H1 (cell line): ENCODE measurements around the gene NHS. TPM values are rescaled to one million over a fixed set of nuclear protein-coding genes. Genes with fewer than 3 reads are reported as not detected.

Experiments used
- ASH2L ChIP-seq: fragments of 200-600, 300-600 bp; sonication (generic); IDR thresholded peaks from one replicate; pipeline ENCODE4 v1.7.1; 2017; ENCODE audit warnings: low read length
- CEBPB ChIP-seq: IDR thresholded peaks from 2 replicates; pipeline ENCODE4 v1.6.1; 2012; ENCODE audit warnings: low read depth, low read length
- CHD1 ChIP-seq: IDR thresholded peaks from 2 replicates; pipeline ENCODE4 v1.6.1; 2012; ENCODE audit warnings: low read depth, low read length, improper control_type of control experiment
- CHD2 ChIP-seq: IDR thresholded peaks from 2 replicates; pipeline ENCODE4 v1.6.1; 2012; ENCODE audit warnings: low read length, improper control_type of control experiment
- EZH2 ChIP-seq: fragments of 200-600 bp; sonication (generic); IDR thresholded peaks from 2 replicates; pipeline ENCODE4 v1.7.1; 2012; ENCODE audit warnings: low read depth, mild to moderate bottlenecking, moderate library complexity, low read length, inconsistent platforms; ENCODE audit not compliant: severe bottlenecking
- GTF2F1 ChIP-seq: IDR thresholded peaks from 2 replicates; pipeline ENCODE4 v1.6.1; 2012; ENCODE audit warnings: low read depth, low read length, improper control_type of control experiment, borderline replicate concordance
- RXRA ChIP-seq: IDR thresholded peaks from 2 replicates; pipeline ENCODE4 v1.6.1; 2011; ENCODE audit warnings: low read depth, mild to moderate bottlenecking, low read length, moderate library complexity; ENCODE audit not compliant: insufficient read depth
- SP1 ChIP-seq: IDR thresholded peaks from 2 replicates; pipeline ENCODE4 v1.6.1; 2011; ENCODE audit warnings: low read depth, low read length
- SP4 ChIP-seq: IDR thresholded peaks from 2 replicates; pipeline ENCODE4 v1.6.1; 2012; ENCODE audit warnings: low read length, inconsistent platforms
- SUZ12 ChIP-seq: fragments of 200-600 bp; sonication (generic); IDR thresholded peaks from 2 replicates; pipeline ENCODE4 v1.6.1; 2012; ENCODE audit warnings: mild to moderate bottlenecking, inconsistent platforms, low read length, moderate library complexity, mixed read lengths
- TAF7 ChIP-seq: optimal IDR thresholded peaks from 2 replicates; pipeline ENCODE3; 2011; ENCODE audit warnings: low read depth, mild to moderate bottlenecking, inconsistent platforms, low read length, moderate library complexity, borderline replicate concordance
- TEAD4 ChIP-seq: IDR thresholded peaks from 2 replicates; pipeline ENCODE4 v1.6.1; 2012; ENCODE audit warnings: low read depth, low read length, inconsistent platforms, mixed read lengths
- polyA plus RNA-seq, 7 experiments: library from polyadenylated mRNA; depleted of rRNA in 3 of 7; stranded (reverse) in 5 of 7; unstranded in 2 of 7; fragments of >200 nt in 5 of 7; fragments of 200-250 nt in 2 of 7; gene quantifications; 1 replicate in 5 of 7; 2 replicates in 1 of 7; 4 replicates in 1 of 7; pipeline versions ENCODE4 v1.2.1 to v1.2.3, GENCODE V29; 2011 to 2013; ENCODE audit warnings: missing spikeins in 2 of 7, mixed read lengths in 2 of 7
- total RNA-seq: library from RNA; stranded (reverse); fragmentation: NEBNext Ultra II Directional; extraction: Animal tissue kit (Norgen Biotek cat#: 25700); gene quantifications from 2 replicates; pipeline ENCODE4 v1.2.1, GENCODE V29; 2021
- TF ChIP-seq, protein P1 (sequence below): fragments of 300-600 bp; sonication (generic); IDR thresholded peaks from 2 replicates; pipeline ENCODE4 v1.7.1; 2012; ENCODE audit warnings: low read length, moderate library complexity, mild to moderate bottlenecking, inconsistent platforms; ENCODE audit not compliant: insufficient replicate concordance

The NHS gene
- total and polyA plus RNA-seq, 2 of the 8 experiments (the other 6 are each of a cell fraction or from before 2014, with no cell fraction given) = 2.2 to 6.7 TPM

DNA sequence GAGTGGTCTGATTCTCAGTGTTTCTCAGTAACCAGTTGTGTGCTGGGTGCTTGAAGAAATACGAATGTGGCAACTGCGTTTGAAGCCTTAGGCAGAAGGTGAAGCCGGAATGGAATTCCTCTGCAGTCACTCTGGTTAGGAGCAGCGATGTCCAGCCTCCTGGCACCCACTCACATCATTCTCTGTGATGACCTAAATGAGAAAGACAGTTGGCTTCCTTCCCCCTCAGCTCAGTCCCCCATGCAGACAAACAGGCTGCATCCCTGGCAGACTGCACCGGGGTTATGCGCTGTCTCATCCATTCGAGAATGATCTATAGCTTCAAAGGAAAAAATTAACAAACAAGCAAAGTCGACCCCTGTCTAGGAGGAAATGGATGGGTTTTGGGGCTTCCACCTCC, 192.2 kb downstream of the NHS start (continued):
- TF ChIP-seq, protein P1, sequence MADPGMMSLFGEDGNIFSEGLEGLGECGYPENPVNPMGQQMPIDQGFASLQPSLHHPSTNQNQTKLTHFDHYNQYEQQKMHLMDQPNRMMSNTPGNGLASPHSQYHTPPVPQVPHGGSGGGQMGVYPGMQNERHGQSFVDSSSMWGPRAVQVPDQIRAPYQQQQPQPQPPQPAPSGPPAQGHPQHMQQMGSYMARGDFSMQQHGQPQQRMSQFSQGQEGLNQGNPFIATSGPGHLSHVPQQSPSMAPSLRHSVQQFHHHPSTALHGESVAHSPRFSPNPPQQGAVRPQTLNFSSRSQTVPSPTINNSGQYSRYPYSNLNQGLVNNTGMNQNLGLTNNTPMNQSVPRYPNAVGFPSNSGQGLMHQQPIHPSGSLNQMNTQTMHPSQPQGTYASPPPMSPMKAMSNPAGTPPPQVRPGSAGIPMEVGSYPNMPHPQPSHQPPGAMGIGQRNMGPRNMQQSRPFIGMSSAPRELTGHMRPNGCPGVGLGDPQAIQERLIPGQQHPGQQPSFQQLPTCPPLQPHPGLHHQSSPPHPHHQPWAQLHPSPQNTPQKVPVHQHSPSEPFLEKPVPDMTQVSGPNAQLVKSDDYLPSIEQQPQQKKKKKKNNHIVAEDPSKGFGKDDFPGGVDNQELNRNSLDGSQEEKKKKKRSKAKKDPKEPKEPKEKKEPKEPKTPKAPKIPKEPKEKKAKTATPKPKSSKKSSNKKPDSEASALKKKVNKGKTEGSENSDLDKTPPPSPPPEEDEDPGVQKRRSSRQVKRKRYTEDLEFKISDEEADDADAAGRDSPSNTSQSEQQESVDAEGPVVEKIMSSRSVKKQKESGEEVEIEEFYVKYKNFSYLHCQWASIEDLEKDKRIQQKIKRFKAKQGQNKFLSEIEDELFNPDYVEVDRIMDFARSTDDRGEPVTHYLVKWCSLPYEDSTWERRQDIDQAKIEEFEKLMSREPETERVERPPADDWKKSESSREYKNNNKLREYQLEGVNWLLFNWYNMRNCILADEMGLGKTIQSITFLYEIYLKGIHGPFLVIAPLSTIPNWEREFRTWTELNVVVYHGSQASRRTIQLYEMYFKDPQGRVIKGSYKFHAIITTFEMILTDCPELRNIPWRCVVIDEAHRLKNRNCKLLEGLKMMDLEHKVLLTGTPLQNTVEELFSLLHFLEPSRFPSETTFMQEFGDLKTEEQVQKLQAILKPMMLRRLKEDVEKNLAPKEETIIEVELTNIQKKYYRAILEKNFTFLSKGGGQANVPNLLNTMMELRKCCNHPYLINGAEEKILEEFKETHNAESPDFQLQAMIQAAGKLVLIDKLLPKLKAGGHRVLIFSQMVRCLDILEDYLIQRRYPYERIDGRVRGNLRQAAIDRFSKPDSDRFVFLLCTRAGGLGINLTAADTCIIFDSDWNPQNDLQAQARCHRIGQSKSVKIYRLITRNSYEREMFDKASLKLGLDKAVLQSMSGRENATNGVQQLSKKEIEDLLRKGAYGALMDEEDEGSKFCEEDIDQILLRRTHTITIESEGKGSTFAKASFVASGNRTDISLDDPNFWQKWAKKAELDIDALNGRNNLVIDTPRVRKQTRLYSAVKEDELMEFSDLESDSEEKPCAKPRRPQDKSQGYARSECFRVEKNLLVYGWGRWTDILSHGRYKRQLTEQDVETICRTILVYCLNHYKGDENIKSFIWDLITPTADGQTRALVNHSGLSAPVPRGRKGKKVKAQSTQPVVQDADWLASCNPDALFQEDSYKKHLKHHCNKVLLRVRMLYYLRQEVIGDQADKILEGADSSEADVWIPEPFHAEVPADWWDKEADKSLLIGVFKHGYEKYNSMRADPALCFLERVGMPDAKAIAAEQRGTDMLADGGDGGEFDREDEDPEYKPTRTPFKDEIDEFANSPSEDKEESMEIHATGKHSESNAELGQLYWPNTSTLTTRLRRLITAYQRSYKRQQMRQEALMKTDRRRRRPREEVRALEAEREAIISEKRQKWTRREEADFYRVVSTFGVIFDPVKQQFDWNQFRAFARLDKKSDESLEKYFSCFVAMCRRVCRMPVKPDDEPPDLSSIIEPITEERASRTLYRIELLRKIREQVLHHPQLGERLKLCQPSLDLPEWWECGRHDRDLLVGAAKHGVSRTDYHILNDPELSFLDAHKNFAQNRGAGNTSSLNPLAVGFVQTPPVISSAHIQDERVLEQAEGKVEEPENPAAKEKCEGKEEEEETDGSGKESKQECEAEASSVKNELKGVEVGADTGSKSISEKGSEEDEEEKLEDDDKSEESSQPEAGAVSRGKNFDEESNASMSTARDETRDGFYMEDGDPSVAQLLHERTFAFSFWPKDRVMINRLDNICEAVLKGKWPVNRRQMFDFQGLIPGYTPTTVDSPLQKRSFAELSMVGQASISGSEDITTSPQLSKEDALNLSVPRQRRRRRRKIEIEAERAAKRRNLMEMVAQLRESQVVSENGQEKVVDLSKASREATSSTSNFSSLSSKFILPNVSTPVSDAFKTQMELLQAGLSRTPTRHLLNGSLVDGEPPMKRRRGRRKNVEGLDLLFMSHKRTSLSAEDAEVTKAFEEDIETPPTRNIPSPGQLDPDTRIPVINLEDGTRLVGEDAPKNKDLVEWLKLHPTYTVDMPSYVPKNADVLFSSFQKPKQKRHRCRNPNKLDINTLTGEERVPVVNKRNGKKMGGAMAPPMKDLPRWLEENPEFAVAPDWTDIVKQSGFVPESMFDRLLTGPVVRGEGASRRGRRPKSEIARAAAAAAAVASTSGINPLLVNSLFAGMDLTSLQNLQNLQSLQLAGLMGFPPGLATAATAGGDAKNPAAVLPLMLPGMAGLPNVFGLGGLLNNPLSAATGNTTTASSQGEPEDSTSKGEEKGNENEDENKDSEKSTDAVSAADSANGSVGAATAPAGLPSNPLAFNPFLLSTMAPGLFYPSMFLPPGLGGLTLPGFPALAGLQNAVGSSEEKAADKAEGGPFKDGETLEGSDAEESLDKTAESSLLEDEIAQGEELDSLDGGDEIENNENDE = no peak
- no peak for TF ChIP-seq SP1
- no peak for TF ChIP-seq SP4
- TF ChIP-seq SUZ12 = no peak
- TF ChIP-seq TEAD4 = no peak
- no peak for TF ChIP-seq CHD1
- no peak for TF ChIP-seq RXRA
- TF ChIP-seq CHD2 = no peak
- no peak for TF ChIP-seq TAF7
- no peak for TF ChIP-seq ASH2L
- TF ChIP-seq EZH2 = no peak
- no peak for TF ChIP-seq GTF2F1
- TF ChIP-seq CEBPB = no peak
